SU-DHL-6 (cell line): ENCODE data around the gene DAPK2.
"Not testable (repeated sequence)": the region's sequence is repeated elsewhere in the genome, so short reads cannot be mapped to it uniquely, and the experiment has no call there.

Experiments used
- H2AFZ ChIP-seq: fragments of 200-600 bp; sonication (generic); 2 replicates; pipeline ENCODE4 v1.6.1; 2014; ENCODE audit warnings: low read depth, mild to moderate bottlenecking, moderate library complexity, mixed read lengths, antibody characterized with exemption, low read length; ENCODE audit not compliant: severe bottlenecking
- H3F3A ChIP-seq: fragments of 200-600 bp; shearing (Covaris generic); 2 replicates; pipeline ENCODE4 v1.6.0; 2016; ENCODE audit warnings: antibody characterized with exemption, mild to moderate bottlenecking; ENCODE audit not compliant: insufficient read depth
- H3K27ac ChIP-seq: fragments of 200-600 bp; sonication (generic); 2 replicates; pipeline ENCODE4 v1.5.1; 2016; ENCODE audit warnings: low read depth, mild to moderate bottlenecking, low read length, moderate library complexity, mixed read lengths
- H3K27me3 ChIP-seq: fragments of 200-600 bp; sonication (generic), shearing (Covaris generic); 2 replicates; pipeline ENCODE4 v1.6.0; 2014; ENCODE audit warnings: mild to moderate bottlenecking, low read length
- H3K36me3 ChIP-seq: fragments of 200-600 bp; sonication (generic); 2 replicates; pipeline ENCODE4 v1.6.1; 2014; ENCODE audit warnings: mild to moderate bottlenecking, low read length, mixed read lengths
- H3K4me2 ChIP-seq: fragments of 300-600, 200-600 bp; shearing (Covaris generic), sonication (generic); 2 replicates; pipeline ENCODE4 v1.6.0; 2014; ENCODE audit warnings: low read length, low read depth, mild to moderate bottlenecking; ENCODE audit not compliant: poor library complexity, severe bottlenecking
- H3K4me3 ChIP-seq: fragments of 200-600 bp; sonication (generic); 2 replicates; pipeline ENCODE4 v1.5.1; 2014; ENCODE audit warnings: antibody characterized with exemption, low read length, mild to moderate bottlenecking, mixed read lengths; ENCODE audit not compliant: insufficient read depth, poor library complexity, severe bottlenecking
- H3K79me2 ChIP-seq: fragments of 200-600 bp; sonication (generic); 2 replicates; pipeline ENCODE4 v1.6.1; 2014; ENCODE audit warnings: mild to moderate bottlenecking, low read length, moderate library complexity; ENCODE audit not compliant: insufficient read depth
- H3K9ac ChIP-seq: fragments of 200-600 bp; sonication (generic); 2 replicates; pipeline ENCODE4 v1.7.0; 2014; ENCODE audit warnings: mild to moderate bottlenecking, low read length
- H3K9me2 ChIP-seq: fragments of 200-600 bp; sonication (generic); replicated peaks from 2 replicates; pipeline ENCODE4 v1.6.1; 2014; ENCODE audit warnings: low read length; ENCODE audit not compliant: insufficient read depth
- H3K9me3 ChIP-seq: fragments of 200-600 bp; sonication (generic); 2 replicates; pipeline ENCODE4 v1.6.1; 2014; ENCODE audit warnings: low read length, mixed read lengths; ENCODE audit not compliant: insufficient read depth
- H4K20me1 ChIP-seq: fragments of 200-600 bp; sonication (generic); 2 replicates; pipeline ENCODE4 v1.6.1; 2014; ENCODE audit warnings: low read depth, mild to moderate bottlenecking, antibody characterized with exemption, low read length, moderate library complexity, mixed read lengths
- EZH2phosphoT487 ChIP-seq: fragments of 200-600 bp; sonication (generic), shearing (Covaris generic); conservative IDR thresholded peaks from 2 replicates; pipeline ENCODE4 v1.6.1; 2018; ENCODE audit warnings: mild to moderate bottlenecking, antibody characterized with exemption, low read length, moderate library complexity, mixed read lengths
- TF ChIP-seq, protein P1 (sequence below): fragments of 200-600 bp; sonication (generic); IDR thresholded peaks from one replicate; pipeline ENCODE4 v1.5.1; 2017; ENCODE audit warnings: antibody characterized with exemption, mild to moderate bottlenecking, low read length, moderate library complexity; ENCODE audit not compliant: insufficient read depth, poor library complexity, severe bottlenecking

Gene DAPK2

DNA sequence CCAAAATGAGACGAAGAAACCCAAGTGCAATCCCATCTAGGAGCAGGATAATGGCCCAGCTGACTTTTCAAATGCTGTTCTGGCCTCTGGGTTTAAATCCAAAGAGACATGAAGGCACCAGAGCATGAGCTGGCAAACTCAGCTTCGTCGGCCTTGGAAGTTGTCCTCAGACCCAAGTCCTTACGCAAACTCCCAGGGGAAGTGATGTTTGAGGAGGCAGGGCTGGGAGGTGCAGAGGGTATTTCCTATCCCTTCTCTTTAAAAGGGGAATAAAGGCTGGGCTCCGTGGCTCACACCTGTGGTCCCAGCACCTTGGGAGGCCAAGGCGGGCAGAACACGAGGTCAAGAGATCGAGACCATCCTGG lies 143.6 kb downstream of the DAPK2 start:
- Histone ChIP-seq H3K9ac (no peak overlapping the region), H4K20me1 (no peaks in the 10 kb centered on the region), H2AFZ (no peak overlapping the region), H3K79me2 (no peaks in the 10 kb centered on the region), H3K9me3 (no peaks in the 10 kb centered on the region), H3K27ac (no peak overlapping the region), H3F3A (no peaks in the 10 kb centered on the region), H3K4me3 (no peak overlapping the region), H3K9me2 (no peaks in the 10 kb centered on the region), H3K4me2 (no peak overlapping the region), H3K36me3 (no peaks in the 10 kb centered on the region), H3K27me3 (no peaks in the 10 kb centered on the region)
- TF ChIP-seq EZH2phosphoT487: no peak
- TF ChIP-seq, protein P1, sequence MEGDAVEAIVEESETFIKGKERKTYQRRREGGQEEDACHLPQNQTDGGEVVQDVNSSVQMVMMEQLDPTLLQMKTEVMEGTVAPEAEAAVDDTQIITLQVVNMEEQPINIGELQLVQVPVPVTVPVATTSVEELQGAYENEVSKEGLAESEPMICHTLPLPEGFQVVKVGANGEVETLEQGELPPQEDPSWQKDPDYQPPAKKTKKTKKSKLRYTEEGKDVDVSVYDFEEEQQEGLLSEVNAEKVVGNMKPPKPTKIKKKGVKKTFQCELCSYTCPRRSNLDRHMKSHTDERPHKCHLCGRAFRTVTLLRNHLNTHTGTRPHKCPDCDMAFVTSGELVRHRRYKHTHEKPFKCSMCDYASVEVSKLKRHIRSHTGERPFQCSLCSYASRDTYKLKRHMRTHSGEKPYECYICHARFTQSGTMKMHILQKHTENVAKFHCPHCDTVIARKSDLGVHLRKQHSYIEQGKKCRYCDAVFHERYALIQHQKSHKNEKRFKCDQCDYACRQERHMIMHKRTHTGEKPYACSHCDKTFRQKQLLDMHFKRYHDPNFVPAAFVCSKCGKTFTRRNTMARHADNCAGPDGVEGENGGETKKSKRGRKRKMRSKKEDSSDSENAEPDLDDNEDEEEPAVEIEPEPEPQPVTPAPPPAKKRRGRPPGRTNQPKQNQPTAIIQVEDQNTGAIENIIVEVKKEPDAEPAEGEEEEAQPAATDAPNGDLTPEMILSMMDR: no peak

DNA sequence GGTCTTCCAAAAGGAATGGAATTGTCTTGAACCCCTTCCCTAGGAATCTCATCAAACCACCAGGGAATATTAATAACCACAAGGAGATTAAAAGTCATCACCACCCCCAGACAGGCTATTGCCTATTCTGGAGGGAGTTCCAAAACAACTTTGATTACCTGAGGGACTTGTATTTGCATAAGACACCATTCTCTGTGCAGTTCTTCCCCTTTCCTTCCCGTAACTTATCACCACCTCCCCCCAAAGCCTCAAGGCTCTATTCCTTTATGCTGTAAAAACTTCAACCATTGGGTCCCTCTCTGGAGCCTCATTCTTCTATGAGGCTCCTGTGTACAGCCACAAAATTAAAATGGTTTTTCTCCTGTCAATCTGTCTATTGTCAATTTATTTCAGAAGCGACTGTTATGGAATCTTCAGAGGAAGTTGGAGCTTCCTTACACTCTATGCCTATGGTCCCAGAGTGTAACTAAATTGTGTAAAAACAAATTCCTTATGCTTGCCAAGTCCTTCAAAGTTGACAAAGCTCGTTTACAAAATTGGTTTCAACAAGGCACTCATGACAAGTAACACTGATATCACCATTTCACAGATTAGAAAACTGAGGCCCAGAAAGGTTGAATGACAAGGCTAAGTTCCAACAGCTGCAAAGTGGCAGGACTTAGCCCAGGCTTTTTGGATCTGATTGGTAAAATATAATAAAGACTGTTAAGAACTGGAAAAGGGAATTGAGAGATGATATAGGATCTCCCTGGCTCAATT lies 144.2 kb downstream of the DAPK2 start:
- Histone ChIP-seq H3K79me2 (no peaks in the 10 kb centered on the region), H3K9me3 (no peaks in the 10 kb centered on the region), H3K4me2 (no peak overlapping the region), H3K4me3 (no peak overlapping the region), H3K9ac (no peak overlapping the region), H4K20me1 (no peaks in the 10 kb centered on the region), H3K27ac (no peak overlapping the region), H2AFZ (no peak overlapping the region), H3K36me3 (no peaks in the 10 kb centered on the region), H3F3A (no peaks in the 10 kb centered on the region), H3K27me3 (no peaks in the 10 kb centered on the region), H3K9me2 (no peaks in the 10 kb centered on the region)
- TF ChIP-seq EZH2phosphoT487: no peak
- TF ChIP-seq, protein P1: no peak

DNA sequence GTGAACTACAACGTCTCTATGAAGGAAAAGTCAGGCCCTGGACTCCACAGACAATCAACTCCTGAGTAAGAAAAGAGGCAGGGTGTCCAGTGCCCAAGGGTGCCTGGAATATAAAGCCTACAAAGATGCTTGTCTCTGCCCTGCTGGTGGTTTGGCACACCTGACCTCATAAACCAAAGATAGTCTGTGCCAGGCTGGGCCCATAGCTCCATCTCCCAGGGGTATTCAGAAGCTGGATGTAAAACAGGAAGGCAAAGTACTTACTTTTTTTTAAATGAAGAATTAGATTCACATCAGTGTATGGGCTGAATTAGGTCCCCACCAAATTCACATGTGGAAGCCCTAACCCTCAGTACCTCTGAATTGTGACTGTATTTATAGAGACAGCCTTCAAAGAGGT lies 146.0 kb downstream of the DAPK2 start:
- Histone ChIP-seq H4K20me1 (no peaks in the 10 kb centered on the region), H3K27me3 (no peaks in the 10 kb centered on the region), H3K27ac (no peak overlapping the region), H3K4me2 (no peak overlapping the region), H3K36me3 (no peaks in the 10 kb centered on the region), H3K4me3 (no peak overlapping the region), H3K9me2 (no peaks in the 10 kb centered on the region), H3K9ac (no peak overlapping the region), H3K79me2 (no peaks in the 10 kb centered on the region), H3F3A (no peaks in the 10 kb centered on the region), H2AFZ (no peak overlapping the region), H3K9me3 (no peaks in the 10 kb centered on the region)
- TF ChIP-seq, protein P1: no peak
- TF ChIP-seq EZH2phosphoT487: no peak

DNA sequence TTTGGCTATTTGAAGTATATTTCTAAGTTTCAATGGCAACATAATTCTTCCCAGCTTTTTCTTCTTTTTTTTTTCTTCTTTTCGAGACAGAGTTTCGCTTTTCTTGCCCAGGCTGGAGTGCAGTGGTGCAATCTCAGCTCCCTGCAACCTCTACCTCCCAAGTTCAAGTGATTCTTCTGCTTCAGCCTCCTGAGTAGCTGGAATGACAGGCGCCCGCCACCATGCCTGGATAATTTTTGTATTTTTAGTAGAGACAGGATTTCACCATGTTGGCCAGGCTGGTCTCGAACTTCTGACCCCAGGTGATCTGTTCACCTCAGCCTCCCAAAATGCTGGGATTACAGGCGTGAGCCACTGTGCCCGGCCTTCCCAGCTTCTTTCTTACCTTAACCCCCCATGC lies 146.7 kb downstream of the DAPK2 start:
- H2AFZ ChIP-seq, H3K4me3 ChIP-seq, H3K27ac ChIP-seq, H3K27me3 ChIP-seq, H3F3A ChIP-seq, H3K9ac ChIP-seq, H3K36me3 ChIP-seq, H3K79me2 ChIP-seq, H3K4me2 ChIP-seq, H3K9me2 ChIP-seq, H4K20me1 ChIP-seq, H3K9me3 ChIP-seq: not testable (repeated sequence)
